Measurements from ENCODE around the gene NR2F1-AS1. TPM values are rescaled to one million over a fixed set of nuclear protein-coding genes. Genes with fewer than 3 reads are reported as not detected.

The NR2F1-AS1 gene
- total RNA-seq, 1 experiment from 2014 or later = 24.1 TPM

DNA sequence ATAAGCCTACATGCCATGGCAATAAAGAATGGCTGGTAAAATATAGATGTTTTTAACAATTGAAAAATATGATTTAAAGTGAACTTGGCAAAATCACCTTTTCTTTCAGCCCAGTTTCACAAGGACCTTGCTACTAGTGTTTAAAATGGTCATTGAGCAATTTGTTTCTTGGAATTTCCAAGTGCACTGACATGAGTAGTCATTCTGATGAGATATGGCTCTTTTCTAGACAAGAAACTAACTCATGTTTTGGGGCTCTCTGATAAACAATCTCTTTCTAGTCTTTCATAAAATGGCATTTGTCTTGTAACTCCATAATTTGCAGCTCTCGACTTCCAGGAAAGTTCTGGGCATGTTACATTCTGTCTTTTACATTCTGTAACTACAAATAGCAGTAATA lies 176.8 kb downstream of the NR2F1-AS1 start:
- no peak for ATAC-seq
- H3K27me3 ChIP-seq (ENCODE audit: low read length) = no peaks in the 10 kb centered on the region
- H3F3A ChIP-seq (ENCODE audit: low read length, unreplicated experiment) = no peaks in the 10 kb centered on the region
- ChIA-PET CTCF (no interaction called here), POLR2A (ENCODE audit: unreplicated experiment) (no interaction called here)
- H3K9me2 ChIP-seq (replicated peaks; ENCODE audit: low read length) = no peaks in the 10 kb centered on the region
- H4K20me1 ChIP-seq (ENCODE audit: low read length) = no peaks in the 10 kb centered on the region
- H3K4me1 ChIP-seq (ENCODE audit: insufficient read depth, low read length) = peaks cover 6% of the 10 kb centered on the region; the same call in 1 of the 2 replicates
- no peak for DNase-seq
- no peak overlapping the region for H3K4me3 ChIP-seq (ENCODE audit: low read length)
- intact Hi-C loops (cut with micrococcal nuclease) = no loop called here
- BruUV-seq (replicated peaks) = no TSS peak
- H3K79me2 ChIP-seq (ENCODE audit: low read length) = no peaks in the 10 kb centered on the region
- TF ChIP-seq EZH2 (IDR thresholded peaks at IDR 0.05; ENCODE audit: low read length, unreplicated experiment) (no peak), EZH2phosphoT487 (IDR thresholded peaks at IDR 0.05; ENCODE audit: borderline replicate concordance, low read length) (no peak)
- TF ChIP-seq, protein P1, sequence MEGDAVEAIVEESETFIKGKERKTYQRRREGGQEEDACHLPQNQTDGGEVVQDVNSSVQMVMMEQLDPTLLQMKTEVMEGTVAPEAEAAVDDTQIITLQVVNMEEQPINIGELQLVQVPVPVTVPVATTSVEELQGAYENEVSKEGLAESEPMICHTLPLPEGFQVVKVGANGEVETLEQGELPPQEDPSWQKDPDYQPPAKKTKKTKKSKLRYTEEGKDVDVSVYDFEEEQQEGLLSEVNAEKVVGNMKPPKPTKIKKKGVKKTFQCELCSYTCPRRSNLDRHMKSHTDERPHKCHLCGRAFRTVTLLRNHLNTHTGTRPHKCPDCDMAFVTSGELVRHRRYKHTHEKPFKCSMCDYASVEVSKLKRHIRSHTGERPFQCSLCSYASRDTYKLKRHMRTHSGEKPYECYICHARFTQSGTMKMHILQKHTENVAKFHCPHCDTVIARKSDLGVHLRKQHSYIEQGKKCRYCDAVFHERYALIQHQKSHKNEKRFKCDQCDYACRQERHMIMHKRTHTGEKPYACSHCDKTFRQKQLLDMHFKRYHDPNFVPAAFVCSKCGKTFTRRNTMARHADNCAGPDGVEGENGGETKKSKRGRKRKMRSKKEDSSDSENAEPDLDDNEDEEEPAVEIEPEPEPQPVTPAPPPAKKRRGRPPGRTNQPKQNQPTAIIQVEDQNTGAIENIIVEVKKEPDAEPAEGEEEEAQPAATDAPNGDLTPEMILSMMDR (conservative IDR thresholded peaks at IDR 0.05; ENCODE audit: low read depth, low read length) = no peak; the same call in 1 of the 2 replicates
- H3K27ac ChIP-seq (ENCODE audit: low read length) = no peak overlapping the region
- no peak overlapping the region for H3K9ac ChIP-seq (ENCODE audit: low read length)
- H3K36me3 ChIP-seq (ENCODE audit: low read depth, low read length) = no peaks in the 10 kb centered on the region
- H3K9me3 ChIP-seq (ENCODE audit: low read length) = no peaks in the 10 kb centered on the region
- no peak overlapping the region for H2AFZ ChIP-seq (ENCODE audit: low read length)
- H3K4me2 ChIP-seq (ENCODE audit: low read length) = no peak overlapping the region

DNA sequence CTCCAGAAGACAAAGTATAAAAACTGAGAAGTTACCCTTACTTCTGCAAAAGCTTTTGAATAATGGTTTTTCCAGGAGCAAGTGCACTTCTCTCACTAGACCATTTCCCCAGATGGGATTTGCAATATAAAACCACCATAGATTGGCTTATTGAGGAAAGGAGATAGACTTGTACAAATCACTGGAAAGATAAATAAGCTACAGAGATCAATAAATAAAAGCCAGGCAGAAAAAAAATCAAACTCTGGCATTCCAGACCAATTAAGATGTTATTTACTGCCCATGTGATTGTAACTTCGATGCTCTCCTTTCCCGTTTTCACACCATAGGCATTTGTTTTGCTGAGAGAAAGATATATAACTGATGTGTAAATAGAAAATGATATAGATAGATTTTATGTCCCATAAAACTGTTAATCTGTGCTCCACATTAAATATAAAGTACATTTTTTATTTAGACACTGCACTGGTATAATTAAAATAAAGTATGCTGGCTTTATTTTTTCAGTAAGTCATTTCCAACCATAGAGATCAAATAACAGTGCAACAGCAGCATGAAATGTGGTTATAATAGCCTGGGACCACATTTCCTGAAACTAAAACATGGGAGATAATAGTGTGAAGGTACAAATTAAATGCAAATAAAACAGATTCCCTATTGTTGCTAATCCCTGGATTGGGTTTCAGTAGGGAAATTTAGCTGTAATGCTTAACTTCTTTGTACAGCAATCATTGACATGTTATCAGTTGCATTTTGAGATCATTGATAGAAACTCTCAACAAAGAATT lies 177.7 kb downstream of the NR2F1-AS1 start:
- no peak overlapping the region for H3K9ac ChIP-seq (ENCODE audit: low read length)
- peaks cover 6% of the 10 kb centered on the region; the same call in 1 of the 2 replicates for H3K4me1 ChIP-seq (ENCODE audit: insufficient read depth, low read length)
- no peak for TF ChIP-seq EZH2 (IDR thresholded peaks at IDR 0.05; ENCODE audit: low read length, unreplicated experiment)
- TF ChIP-seq EZH2phosphoT487 (IDR thresholded peaks at IDR 0.05; ENCODE audit: borderline replicate concordance, low read length) = no peak
- ATAC-seq (no peak), DNase-seq (no peak)
- no peaks in the 10 kb centered on the region for H3K79me2 ChIP-seq (ENCODE audit: low read length)
- BruUV-seq (replicated peaks) = no TSS peak
- H3K9me3 ChIP-seq (ENCODE audit: low read length) = no peaks in the 10 kb centered on the region
- H3F3A ChIP-seq (ENCODE audit: low read length, unreplicated experiment) = no peaks in the 10 kb centered on the region
- ChIA-PET POLR2A (ENCODE audit: unreplicated experiment) (no interaction called here), CTCF (interaction anchor here (0.5 kb wide), 1 partner anchor 153 kb away, joined by 5 read pairs; no protein-coding TSS in a partner anchor)
- no peaks in the 10 kb centered on the region for H3K36me3 ChIP-seq (ENCODE audit: low read depth, low read length)
- H3K4me3 ChIP-seq (ENCODE audit: low read length) = no peak overlapping the region
- H3K27me3 ChIP-seq (ENCODE audit: low read length) = no peaks in the 10 kb centered on the region
- no peak overlapping the region for H3K27ac ChIP-seq (ENCODE audit: low read length)
- no peaks in the 10 kb centered on the region for H4K20me1 ChIP-seq (ENCODE audit: low read length)
- H2AFZ ChIP-seq (ENCODE audit: low read length) = no peak overlapping the region; the same call in 1 of the 2 replicates
- H3K4me2 ChIP-seq (ENCODE audit: low read length) = no peak overlapping the region
- H3K9me2 ChIP-seq (replicated peaks; ENCODE audit: low read length) = no peaks in the 10 kb centered on the region
- intact Hi-C loops (cut with micrococcal nuclease) = no loop called here

DNA sequence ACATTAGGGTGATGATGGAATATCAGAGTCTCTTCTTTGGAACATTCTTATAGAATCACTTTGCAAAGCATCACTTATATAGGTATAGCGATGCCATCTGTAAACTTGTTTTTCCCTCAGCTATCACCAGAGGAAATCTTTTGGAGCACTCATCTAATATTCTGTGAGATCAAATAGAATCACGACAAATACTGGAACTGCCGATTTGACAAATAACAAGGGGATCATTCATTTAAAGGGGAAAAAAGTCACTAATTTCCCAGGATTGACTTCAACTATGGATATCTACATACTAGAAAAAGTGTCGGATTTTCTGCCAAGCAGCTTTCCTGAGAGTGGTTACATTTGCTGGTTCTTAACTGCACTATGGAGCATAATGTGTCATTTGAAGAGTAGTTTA lies 178.6 kb downstream of the NR2F1-AS1 start:
- H3K27ac ChIP-seq (ENCODE audit: low read length) = no peak overlapping the region
- H2AFZ ChIP-seq (ENCODE audit: low read length) = no peak overlapping the region
- ATAC-seq = no peak
- intact Hi-C loops (cut with micrococcal nuclease) = no loop called here
- H3K27me3 ChIP-seq (ENCODE audit: low read length) = no peaks in the 10 kb centered on the region
- no peak overlapping the region for H3K4me2 ChIP-seq (ENCODE audit: low read length)
- no peaks in the 10 kb centered on the region for H3K9me2 ChIP-seq (replicated peaks; ENCODE audit: low read length)
- H3K36me3 ChIP-seq (ENCODE audit: low read depth, low read length) = no peaks in the 10 kb centered on the region
- ChIA-PET CTCF (no interaction called here), POLR2A (ENCODE audit: unreplicated experiment) (no interaction called here)
- DNase-seq = no peak
- TF ChIP-seq EZH2phosphoT487 (IDR thresholded peaks at IDR 0.05; ENCODE audit: borderline replicate concordance, low read length) = no peak
- no peak for TF ChIP-seq EZH2 (IDR thresholded peaks at IDR 0.05; ENCODE audit: low read length, unreplicated experiment)
- TF ChIP-seq, protein P1 (conservative IDR thresholded peaks at IDR 0.05; ENCODE audit: low read depth, low read length) = no peak
- H3K9me3 ChIP-seq (ENCODE audit: low read length) = no peaks in the 10 kb centered on the region
- no peaks in the 10 kb centered on the region for H4K20me1 ChIP-seq (ENCODE audit: low read length)
- no peaks in the 10 kb centered on the region for H3F3A ChIP-seq (ENCODE audit: low read length, unreplicated experiment)
- no TSS peak for BruUV-seq (replicated peaks)
- H3K79me2 ChIP-seq (ENCODE audit: low read length) = no peaks in the 10 kb centered on the region
- no peak overlapping the region for H3K9ac ChIP-seq (ENCODE audit: low read length)
- H3K4me3 ChIP-seq (ENCODE audit: low read length) = no peak overlapping the region
- peaks cover 6% of the 10 kb centered on the region; the same call in 1 of the 2 replicates for H3K4me1 ChIP-seq (ENCODE audit: insufficient read depth, low read length)

All from PC-3 (cell line).